ENCODE results near the gene SPACA1.
"Not testable (repeated sequence)": the region's sequence is repeated elsewhere in the genome, so short reads cannot be mapped to it uniquely, and the experiment has no call there.

Gene SPACA1, protein sequence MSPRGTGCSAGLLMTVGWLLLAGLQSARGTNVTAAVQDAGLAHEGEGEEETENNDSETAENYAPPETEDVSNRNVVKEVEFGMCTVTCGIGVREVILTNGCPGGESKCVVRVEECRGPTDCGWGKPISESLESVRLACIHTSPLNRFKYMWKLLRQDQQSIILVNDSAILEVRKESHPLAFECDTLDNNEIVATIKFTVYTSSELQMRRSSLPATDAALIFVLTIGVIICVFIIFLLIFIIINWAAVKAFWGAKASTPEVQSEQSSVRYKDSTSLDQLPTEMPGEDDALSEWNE

GRCh38 chr6:88047510-88048150, at the start of gene SPACA1:
Gene SPACA1 (plus strand): TSS chr6:88047841. CDS start chr6:88047906, 65 bp downstream.
- no peak for DNase-seq

DNA sequence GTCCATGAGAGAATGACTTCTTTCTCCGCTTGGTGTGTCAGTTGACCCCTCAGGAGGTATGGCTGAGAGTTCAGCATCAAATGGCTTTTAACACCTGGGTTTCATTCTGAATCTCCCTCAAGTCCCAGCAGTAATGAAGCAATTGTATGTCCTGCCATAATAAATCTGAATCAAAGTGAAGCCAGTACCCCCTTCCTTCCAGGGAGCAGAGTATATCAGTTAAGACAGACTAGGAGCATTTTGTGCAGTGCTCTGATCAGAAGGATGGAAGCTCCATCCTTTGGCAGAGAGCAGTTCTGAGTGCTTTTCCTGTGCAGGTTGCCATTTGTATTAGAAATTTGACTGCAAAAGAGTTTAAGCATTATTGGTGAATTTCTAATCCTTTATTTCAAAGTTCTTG, 46.9 kb upstream of the SPACA1 start:
- DNase-seq = no peak

- not testable (repeated sequence) for DNase-seq
These were observed 46.4 kb upstream of the SPACA1 start for GRCh38 chr6:88001279-88001678.

- DNase-seq = no peak
These were observed 42.9 kb upstream of the SPACA1 start for GRCh38 chr6:88004707-88005106.

DNA sequence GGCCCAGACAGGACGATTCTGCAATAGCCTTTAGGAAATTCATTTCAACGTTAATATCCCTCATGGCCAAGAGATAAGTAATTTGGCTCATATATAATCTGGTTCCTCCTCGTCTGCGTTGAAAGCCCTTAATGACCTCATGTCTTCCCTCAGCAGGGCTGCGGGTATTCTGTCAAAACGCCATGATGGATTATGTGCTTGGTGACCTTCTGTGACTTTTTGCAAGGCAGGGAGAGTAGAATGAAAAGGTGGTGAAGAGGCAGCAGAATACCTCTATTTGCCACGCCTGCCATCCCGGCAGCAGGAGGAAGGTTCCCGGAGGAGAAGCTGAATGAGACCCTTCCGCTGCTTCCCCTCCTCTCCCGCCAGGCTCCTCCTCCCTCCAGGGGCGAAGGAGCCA, 41.1 kb upstream of the SPACA1 start:
- no peak for DNase-seq

- DNase-seq = no peak
These were observed 39.2 kb upstream of the SPACA1 start for GRCh38 chr6:88008411-88008810.

GRCh38 chr6:88008831-88009231, 38.8 kb upstream of the SPACA1 start:
- DNase-seq = no peak

DNA sequence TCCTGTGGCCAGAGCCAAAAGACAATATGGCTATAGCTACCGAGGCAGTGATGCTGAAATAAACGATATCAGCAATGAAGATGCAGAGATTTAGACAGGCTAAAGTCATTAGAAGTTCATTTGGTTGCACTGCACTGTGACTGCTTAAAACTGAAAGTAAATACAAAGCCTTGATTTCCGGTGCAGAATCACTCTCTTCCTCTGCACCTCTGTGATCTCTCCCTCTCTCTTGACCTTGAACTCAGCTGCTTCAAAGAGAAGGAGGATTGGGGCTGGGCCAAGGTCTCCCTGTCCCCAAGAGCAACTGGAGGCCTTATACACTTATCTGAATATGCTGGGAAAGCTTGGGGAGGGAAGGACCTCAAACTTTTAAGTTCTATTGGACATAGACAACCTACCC, 34.6 kb upstream of the SPACA1 start:
- DNase-seq = no peak

GRCh38 chr6:88013554-88013953, 34.1 kb upstream of the SPACA1 start:
- no peak for DNase-seq

GRCh38 chr6:88020439-88020838, 27.2 kb upstream of the SPACA1 start:
- no peak for DNase-seq

DNA sequence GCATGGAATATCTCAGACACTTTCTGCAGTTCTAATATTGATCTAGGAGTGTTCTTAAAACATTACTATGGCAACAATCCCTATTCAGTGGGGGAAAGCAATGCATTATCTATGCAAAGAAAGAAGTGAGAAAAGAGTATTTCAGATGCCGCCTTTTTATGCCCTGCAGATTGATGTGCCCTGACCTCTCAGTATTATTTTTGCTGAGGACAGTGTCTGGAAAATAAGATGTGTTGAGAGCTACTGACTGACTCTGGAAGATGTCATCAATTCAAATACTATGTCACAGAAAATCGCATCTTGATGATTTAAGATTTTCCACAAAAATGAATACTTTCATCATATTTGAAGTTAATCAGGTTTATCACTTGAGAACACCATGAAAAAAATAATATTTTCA, 22.9 kb upstream of the SPACA1 start:
- DNase-seq = no peak

DNA sequence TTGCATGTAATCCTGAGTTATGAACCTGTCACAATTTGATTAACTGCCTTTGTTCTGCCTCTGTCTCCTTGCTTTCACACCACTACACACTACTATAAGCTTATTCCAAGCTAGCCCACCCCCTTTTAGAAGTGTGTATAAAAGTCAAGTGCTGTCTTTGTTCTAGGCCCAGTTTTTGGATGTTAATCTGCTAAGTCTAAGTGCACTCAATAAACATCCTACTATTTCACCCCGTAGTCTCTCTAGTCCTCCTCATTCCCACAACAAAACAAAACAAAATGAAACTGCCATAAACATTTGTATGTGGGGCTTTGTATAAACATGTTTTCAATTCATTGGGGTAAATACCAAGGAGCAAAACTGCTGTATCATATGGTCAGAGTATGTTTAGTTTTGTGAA, 16.1 kb upstream of the SPACA1 start:
- no peak for DNase-seq

DNA sequence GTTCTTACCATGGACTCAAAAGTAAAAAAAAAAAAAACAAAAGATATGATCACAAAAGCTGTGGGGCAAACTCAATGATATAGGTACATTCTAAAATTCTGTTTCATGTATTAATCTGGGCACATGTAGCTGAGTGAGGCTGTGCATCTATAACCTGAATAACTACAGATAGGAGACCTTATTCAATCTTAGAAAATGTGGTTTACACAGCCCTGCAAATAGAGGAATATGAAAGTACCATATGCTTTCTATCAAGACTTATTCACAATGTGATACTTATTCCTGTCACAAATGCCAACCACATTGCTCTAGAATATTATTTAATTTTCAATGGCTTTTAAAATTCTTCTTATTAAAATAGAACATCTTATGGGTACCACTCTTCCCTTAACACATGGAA, 3.1 kb upstream of the SPACA1 start:
- DNase-seq = no peak

DNA sequence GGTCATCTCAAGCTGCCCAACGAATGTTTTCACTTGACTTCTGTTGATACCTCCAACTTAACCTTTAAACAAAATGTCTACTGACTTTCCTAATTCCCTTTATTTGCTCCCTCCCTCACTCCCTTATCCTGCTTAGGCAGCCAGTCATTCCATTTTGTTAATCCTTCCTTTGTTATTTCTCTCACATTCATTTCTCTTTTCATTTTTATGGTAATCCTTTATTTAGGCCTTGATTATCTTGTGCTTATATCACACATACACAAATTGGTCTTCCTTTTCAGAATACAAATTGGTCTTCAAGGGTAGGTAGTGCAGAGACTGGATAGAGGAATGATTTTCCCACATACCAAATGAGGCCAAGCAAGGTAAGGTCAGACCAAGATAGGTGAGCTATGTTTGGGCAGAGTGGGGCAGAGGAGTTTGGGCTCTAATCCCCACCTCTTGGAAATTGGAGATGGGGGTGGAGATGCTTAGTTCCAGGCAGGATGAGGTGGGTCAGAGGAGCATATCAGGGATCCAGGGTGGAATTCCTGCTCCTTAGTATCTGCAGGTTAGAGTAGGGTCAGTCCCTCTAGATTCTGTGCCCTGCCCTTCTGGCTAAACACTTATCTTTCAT, 2.0 kb upstream of the SPACA1 start:
- no peak for DNase-seq

GRCh38 chr6:88048578-88048977, 937 bp downstream of the SPACA1 start:
- DNase-seq = no peak

DNA sequence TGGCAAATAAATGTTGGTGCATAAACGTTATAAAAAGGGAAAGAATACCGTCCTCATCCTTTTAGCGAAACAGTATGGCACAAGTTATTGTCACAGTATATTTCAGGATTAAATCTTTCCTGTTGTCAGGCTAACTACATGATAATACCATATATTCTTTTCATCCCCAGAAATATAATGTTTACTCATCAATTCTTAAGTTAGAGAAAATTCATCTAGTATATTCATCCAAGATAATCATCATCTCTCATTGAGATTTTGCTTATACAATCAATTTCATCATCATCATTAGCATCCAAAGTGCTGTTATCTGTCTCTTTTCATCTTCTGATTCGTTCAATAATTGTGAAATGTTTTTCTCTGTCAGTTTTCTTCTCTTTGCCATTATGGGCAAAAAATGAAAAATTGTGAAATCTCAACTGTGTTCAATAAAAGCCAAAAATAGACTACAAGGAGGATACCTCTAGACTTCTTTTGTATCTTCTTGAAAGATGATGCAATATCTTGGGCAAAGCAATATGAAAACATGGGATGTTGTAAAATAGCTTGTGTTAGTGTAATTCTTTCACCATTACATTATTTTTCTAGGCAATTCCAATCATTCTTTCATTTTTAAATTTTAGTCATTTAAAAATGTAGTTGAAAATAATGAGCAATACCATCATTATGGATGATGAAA, 2.6 kb downstream of the SPACA1 start:
- DNase-seq = no peak

- no peak for DNase-seq
These were observed 11.6 kb downstream of the SPACA1 start for GRCh38 chr6:88059191-88059590.

DNA sequence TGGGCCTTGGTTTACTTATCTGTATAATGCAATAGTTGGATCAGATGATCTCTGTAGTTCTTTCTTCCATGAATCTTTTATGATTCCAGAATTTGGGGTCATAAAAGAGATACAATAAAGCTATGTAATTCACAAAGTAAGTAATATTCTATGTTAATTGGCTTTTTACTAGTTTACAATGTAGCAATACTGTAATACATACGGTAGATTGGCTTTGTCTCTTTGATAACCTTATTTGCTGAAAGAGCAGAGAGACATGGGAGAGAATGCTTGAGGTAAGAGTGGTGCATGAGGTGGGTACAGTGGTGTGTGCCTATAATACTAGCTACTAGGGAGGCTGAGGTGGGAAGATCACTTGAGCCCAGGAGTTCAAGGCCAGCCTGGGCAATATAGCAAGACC, 14.7 kb downstream of the SPACA1 start:
- DNase-seq = no peak

- no peak for DNase-seq
These were observed 24.8 kb downstream of the SPACA1 start for GRCh38 chr6:88072462-88072861.

- no peak for DNase-seq
These were observed 27.1 kb downstream of the SPACA1 start for GRCh38 chr6:88074791-88075190.

- no peak for DNase-seq
These were observed 29.7 kb downstream of the SPACA1 start for GRCh38 chr6:88077305-88077704.

DNA sequence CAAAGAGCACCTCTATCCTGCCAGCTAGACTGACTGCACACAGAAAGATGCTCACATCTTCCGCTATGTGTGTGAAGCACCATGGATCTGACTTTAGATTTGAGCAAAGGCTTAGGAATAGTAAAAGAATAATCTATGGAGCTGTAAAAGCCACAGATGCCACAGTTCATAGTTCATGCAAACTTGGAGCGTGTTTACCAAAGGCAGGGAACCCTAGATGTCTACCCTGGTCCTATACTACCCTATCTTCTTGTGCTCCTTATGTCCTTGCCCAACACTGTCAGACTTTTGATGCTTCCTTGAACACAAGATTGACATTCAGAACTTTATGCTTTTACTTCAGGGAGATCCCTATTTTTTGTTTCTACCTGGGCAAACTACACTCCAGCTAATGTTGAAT, 39.2 kb downstream of the SPACA1 start:
- DNase-seq = no peak

Data from nucleus accumbens (tissue), 56 donors.